Osteoblast (primary cell): ENCODE results near the gene KRIT1. TPM values are rescaled to one million over a fixed set of nuclear protein-coding genes. Genes with fewer than 3 reads are reported as not detected.
"Not testable (repeated sequence)": the region's sequence is repeated elsewhere in the genome, so short reads cannot be mapped to it uniquely, and the experiment has no call there.

Experiments
- DNase-seq: peaks from one replicate; pipeline ENCODE4 v3.0.0; 2011; ENCODE audit warnings: low spot score, mixed read lengths; ENCODE audit not compliant: insufficient read length; ENCODE audit errors: missing footprints
- H2AFZ ChIP-seq: 2 replicates; pipeline ENCODE4 v1.6.0; 2011; ENCODE audit warnings: mild to moderate bottlenecking, low read length
- H3K27ac ChIP-seq: 2 replicates; pipeline ENCODE4 v1.5.1; 2011; ENCODE audit warnings: mild to moderate bottlenecking, low read depth, low read length, moderate library complexity
- H3K27me3 ChIP-seq: 2 replicates; pipeline ENCODE4 v1.6.0; 2012; ENCODE audit warnings: mild to moderate bottlenecking, control low read depth, inconsistent platforms, low read length, moderate library complexity; ENCODE audit not compliant: insufficient read depth
- H3K36me3 ChIP-seq: 2 replicates; pipeline ENCODE4 v1.5.1; 2011; ENCODE audit warnings: mild to moderate bottlenecking, low read length, control low read depth, moderate library complexity; ENCODE audit not compliant: insufficient read depth
- H3K4me1 ChIP-seq: 2 replicates; pipeline ENCODE4 v1.5.1; 2011; ENCODE audit warnings: mild to moderate bottlenecking, low read length, control low read depth, moderate library complexity; ENCODE audit not compliant: insufficient read depth
- H3K4me2 ChIP-seq: 2 replicates; pipeline ENCODE4 v1.6.0; 2011; ENCODE audit warnings: mild to moderate bottlenecking, low read length; ENCODE audit not compliant: insufficient read depth
- H3K4me3 ChIP-seq: fragments of 200-600 bp; sonication (generic); 3 replicates; pipeline ENCODE4 v1.5.1; 2012; ENCODE audit warnings: mild to moderate bottlenecking, low read length, inconsistent platforms; ENCODE audit not compliant: insufficient read depth
- H3K79me2 ChIP-seq: 2 replicates; pipeline ENCODE4 v1.6.0; 2012; ENCODE audit warnings: mild to moderate bottlenecking, low read length, control low read depth, inconsistent platforms; ENCODE audit not compliant: insufficient read depth
- H3K9me3 ChIP-seq: 2 replicates; pipeline ENCODE4 v1.5.1; 2011; ENCODE audit warnings: low read depth, low read length, control low read depth
- H4K20me1 ChIP-seq: 2 replicates; pipeline ENCODE4 v1.6.0; 2012; ENCODE audit warnings: mild to moderate bottlenecking, low read length, control low read depth; ENCODE audit not compliant: insufficient read depth
- total RNA-seq: library from RNA; depleted of rRNA; stranded (reverse); fragments of >200 nt; gene quantifications from 2 replicates; pipeline ENCODE4 v1.2.3, GENCODE V29; 2012
- TF ChIP-seq, protein P1 (sequence below): IDR thresholded peaks from 2 replicates; pipeline ENCODE4 v1.5.1; 2011; ENCODE audit warnings: mild to moderate bottlenecking, low read depth, low read length, moderate library complexity; ENCODE audit errors: extremely low read depth

Gene KRIT1
- total RNA-seq, 1 donor: 47.8 TPM

DNA sequence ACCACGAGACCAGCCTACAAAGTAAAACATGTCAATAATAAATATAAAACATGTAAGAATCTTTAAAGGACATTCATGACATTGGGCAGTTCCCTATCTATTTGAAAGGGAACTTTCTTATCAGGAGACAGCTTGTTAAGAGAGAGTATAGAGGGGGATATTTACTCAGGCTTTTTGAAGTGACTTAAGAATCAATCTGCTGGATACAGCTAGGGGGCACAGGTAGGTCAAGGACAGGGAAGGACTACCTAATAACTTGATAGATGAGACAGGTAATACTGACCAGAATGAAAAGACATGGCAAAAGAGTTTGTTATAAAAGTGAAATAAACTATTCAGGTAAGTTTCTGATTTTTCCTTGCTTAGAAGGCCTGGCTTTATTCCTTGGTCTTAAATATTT is 44.9 kb downstream of the KRIT1 start:
- no peak overlapping the region for H3K4me2 ChIP-seq
- no peaks in the 10 kb centered on the region for H3K9me3 ChIP-seq
- H3K27ac ChIP-seq: no peak overlapping the region
- no peaks in the 10 kb centered on the region for H3K79me2 ChIP-seq
- H2AFZ ChIP-seq: no peak overlapping the region
- no peaks in the 10 kb centered on the region for H3K4me1 ChIP-seq
- no peak overlapping the region for H3K4me3 ChIP-seq
- TF ChIP-seq, protein P1, sequence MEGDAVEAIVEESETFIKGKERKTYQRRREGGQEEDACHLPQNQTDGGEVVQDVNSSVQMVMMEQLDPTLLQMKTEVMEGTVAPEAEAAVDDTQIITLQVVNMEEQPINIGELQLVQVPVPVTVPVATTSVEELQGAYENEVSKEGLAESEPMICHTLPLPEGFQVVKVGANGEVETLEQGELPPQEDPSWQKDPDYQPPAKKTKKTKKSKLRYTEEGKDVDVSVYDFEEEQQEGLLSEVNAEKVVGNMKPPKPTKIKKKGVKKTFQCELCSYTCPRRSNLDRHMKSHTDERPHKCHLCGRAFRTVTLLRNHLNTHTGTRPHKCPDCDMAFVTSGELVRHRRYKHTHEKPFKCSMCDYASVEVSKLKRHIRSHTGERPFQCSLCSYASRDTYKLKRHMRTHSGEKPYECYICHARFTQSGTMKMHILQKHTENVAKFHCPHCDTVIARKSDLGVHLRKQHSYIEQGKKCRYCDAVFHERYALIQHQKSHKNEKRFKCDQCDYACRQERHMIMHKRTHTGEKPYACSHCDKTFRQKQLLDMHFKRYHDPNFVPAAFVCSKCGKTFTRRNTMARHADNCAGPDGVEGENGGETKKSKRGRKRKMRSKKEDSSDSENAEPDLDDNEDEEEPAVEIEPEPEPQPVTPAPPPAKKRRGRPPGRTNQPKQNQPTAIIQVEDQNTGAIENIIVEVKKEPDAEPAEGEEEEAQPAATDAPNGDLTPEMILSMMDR: no peak
- DNase-seq: no peak
- no peaks in the 10 kb centered on the region for H3K27me3 ChIP-seq
- peaks cover 42% of the 10 kb centered on the region for H3K36me3 ChIP-seq
- peaks cover 2% of the 10 kb centered on the region for H4K20me1 ChIP-seq

GRCh38 chr7:92192326-92192725 is 53.4 kb downstream of the KRIT1 start:
- no peak overlapping the region for H3K27ac ChIP-seq
- no peak overlapping the region for H3K4me3 ChIP-seq
- H4K20me1 ChIP-seq: no peaks in the 10 kb centered on the region
- H3K36me3 ChIP-seq: peaks cover 4% of the 10 kb centered on the region
- TF ChIP-seq, protein P1: no peak
- no peak for DNase-seq
- H3K79me2 ChIP-seq: no peaks in the 10 kb centered on the region
- no peaks in the 10 kb centered on the region for H3K9me3 ChIP-seq
- H3K4me1 ChIP-seq: no peaks in the 10 kb centered on the region
- H2AFZ ChIP-seq: no peak overlapping the region
- H3K4me2 ChIP-seq: no peak overlapping the region
- no peaks in the 10 kb centered on the region for H3K27me3 ChIP-seq

GRCh38 chr7:92189246-92189645 is 56.5 kb downstream of the KRIT1 start:
- H2AFZ ChIP-seq, DNase-seq, H3K79me2 ChIP-seq, H4K20me1 ChIP-seq, H3K27ac ChIP-seq, H3K36me3 ChIP-seq, H3K27me3 ChIP-seq, H3K4me3 ChIP-seq, H3K9me3 ChIP-seq, H3K4me2 ChIP-seq, H3K4me1 ChIP-seq: not testable (repeated sequence)

GRCh38 chr7:92184294-92184693 is 61.4 kb downstream of the KRIT1 start:
- H3K4me3 ChIP-seq, H3K4me1 ChIP-seq, H2AFZ ChIP-seq, H3K27me3 ChIP-seq, H3K36me3 ChIP-seq, DNase-seq, H3K4me2 ChIP-seq, H3K9me3 ChIP-seq, H3K79me2 ChIP-seq, H4K20me1 ChIP-seq, H3K27ac ChIP-seq: not testable (repeated sequence)

DNA sequence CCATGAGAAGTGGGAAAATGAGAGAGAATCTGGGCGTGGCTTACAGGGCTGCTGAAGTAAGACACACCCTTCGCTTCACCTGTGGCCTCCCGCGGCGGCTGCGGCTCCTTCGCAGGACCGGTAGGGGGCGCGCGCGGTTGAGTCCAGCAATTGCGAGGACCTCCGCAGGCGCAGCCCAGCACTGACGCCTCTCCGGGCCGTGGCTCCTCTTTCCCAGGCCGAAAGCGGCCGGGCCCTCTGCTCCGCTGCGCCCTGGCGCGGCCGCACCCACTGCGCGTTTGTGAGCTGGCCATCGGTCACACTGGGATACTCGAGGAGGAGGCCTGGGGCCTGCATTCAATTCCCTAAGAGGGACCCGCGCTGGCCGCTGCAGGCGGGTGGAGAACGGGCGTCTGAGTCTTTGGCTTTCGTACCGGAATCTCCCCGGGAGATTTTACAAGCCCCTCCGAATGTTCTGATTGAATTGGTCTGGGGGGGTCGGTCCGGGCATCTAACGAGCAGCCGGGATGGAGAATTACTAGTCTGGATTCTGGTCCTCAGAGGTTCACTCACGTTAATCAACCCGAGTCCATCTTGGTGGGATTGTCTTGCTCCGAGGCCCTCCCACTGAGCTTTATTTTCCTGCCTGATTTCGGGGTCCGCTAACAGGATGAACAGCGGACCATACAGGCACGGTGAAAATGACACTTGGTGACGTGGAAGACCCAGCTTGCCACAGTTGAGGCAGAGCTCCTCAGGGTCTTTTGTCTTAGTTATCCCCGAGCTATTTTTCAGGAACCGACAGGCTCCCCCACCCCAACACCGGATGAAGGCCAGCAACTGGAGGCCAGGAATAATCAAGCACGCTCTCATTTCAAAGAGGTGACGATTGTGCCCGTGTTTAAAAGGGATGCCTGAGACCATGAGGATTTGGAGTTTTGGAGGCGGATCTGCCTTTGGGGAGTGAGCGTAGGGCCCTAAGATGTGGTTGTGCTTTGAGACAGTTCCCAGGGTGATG is 66.5 kb downstream of the KRIT1 start, which contains the start of gene LRRD1:
Gene LRRD1 (minus strand): TSS at position 215 of the 997 bp plus-strand sequence. CDS start 13,940 bp downstream, outside the sequence.
- peaks cover 10% of the 10 kb centered on the region for H3K4me1 ChIP-seq
- no peaks in the 10 kb centered on the region for H4K20me1 ChIP-seq
- no peaks in the 10 kb centered on the region for H3K79me2 ChIP-seq
- peak within 1 kb of the TSS; percentile 93 for H3K4me2 ChIP-seq
- TF ChIP-seq, protein P1: peak; percentile 93
- no peaks in the 10 kb centered on the region for H3K36me3 ChIP-seq
- no peaks in the 10 kb centered on the region for H3K27me3 ChIP-seq
- DNase-seq: peak; percentile 97
- H3K4me3 ChIP-seq: peak within 1 kb of the TSS; percentile 76
- H2AFZ ChIP-seq: peak within 1 kb of the TSS; percentile 98
- peak within 1 kb of the TSS; percentile 64 for H3K27ac ChIP-seq
- no peaks in the 10 kb centered on the region for H3K9me3 ChIP-seq
